Memory B cell (primary cell): Measurements from ENCODE around the gene RNASEH2C.
"Not testable (repeated sequence)": the region's sequence is repeated elsewhere in the genome, so short reads cannot be mapped to it uniquely, and the experiment has no call there.

ENCODE experiments used
- ATAC-seq: fragments of 150-1000 bp; cut with Tn5 transposase; 2 replicates; pipeline ENCODE4 v1.10.0; 2021; ENCODE audit warnings: low read depth, mild to moderate bottlenecking, moderate library complexity
- DNase-seq, 2 donors: peaks; one replicate each; pipeline ENCODE4 v3.0.0; 2022; ENCODE audit warnings: low spot score in 2 of 2
- H3K27ac Mint-ChIP-seq: one replicate; pipeline ENCODE4 v1.8.0; 2022; ENCODE audit warnings: mild to moderate bottlenecking, moderate library complexity, mixed read lengths
- H3K27me3 Mint-ChIP-seq: one replicate; pipeline ENCODE4 v1.8.0; 2022; ENCODE audit warnings: mixed read lengths
- H3K36me3 Mint-ChIP-seq: one replicate; pipeline ENCODE4 v1.8.0; 2022; ENCODE audit warnings: mild to moderate bottlenecking, mixed read lengths
- H3K4me1 Mint-ChIP-seq: one replicate; pipeline ENCODE4 v1.8.0; 2022; ENCODE audit warnings: mixed read lengths
- H3K4me3 Mint-ChIP-seq: one replicate; pipeline ENCODE4 v1.8.0; 2022; ENCODE audit warnings: mild to moderate bottlenecking, moderate library complexity, mixed read lengths
- H3K9me3 Mint-ChIP-seq: one replicate; pipeline ENCODE4 v1.8.0; 2022; ENCODE audit warnings: mixed read lengths

Gene RNASEH2C

DNA sequence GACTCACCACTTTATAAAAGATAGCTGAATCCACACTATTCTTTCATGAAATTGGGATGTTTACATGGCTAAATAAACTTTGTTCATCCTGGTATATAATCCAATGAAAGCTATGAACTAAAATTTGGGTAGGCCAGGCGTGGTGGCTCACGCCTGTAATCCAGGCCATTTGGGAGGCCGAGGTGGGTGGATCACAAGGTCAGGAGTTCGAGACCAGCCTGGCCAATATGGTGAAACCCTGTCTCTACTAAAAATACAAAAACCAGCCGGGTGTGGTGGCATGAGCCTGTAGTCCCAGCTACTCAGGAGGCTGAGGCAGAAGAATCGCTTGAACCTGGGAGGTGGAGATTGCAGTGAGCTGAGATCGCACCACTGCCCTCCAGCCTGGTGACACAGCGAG is 28.8 kb downstream of the RNASEH2C start:
- DNase-seq, H3K9me3 Mint-ChIP-seq, H3K36me3 Mint-ChIP-seq, H3K4me1 Mint-ChIP-seq, H3K27me3 Mint-ChIP-seq, ATAC-seq, H3K27ac Mint-ChIP-seq, H3K4me3 Mint-ChIP-seq: not testable (repeated sequence)

DNA sequence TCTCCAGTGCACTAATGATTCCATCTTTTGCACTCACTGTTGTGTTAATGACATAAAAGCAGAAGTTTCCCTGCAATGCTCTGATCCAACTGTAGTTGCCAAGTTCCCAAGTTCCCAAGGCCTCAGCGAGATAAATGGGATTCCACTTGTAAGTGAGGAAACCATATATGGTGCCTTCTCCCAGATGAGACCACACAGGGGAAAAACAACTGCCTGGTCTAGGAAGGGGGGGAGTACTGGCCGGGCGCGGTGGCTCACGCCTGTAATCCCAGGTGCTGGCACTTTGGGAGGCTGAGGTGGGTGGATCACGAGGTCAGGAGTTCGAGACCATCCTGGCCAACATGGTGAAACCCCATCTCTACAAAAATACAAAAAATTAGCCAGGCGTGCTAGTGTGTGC is 34.6 kb downstream of the RNASEH2C start:
- H3K27ac Mint-ChIP-seq, result no peak overlapping the region
- DNase-seq, result no peak
- no peaks in the 10 kb centered on the region for H3K9me3 Mint-ChIP-seq
- peaks cover 4% of the 10 kb centered on the region for H3K27me3 Mint-ChIP-seq
- no peak overlapping the region for H3K4me3 Mint-ChIP-seq
- no peaks in the 10 kb centered on the region for H3K4me1 Mint-ChIP-seq
- no peak for ATAC-seq
- no peaks in the 10 kb centered on the region for H3K36me3 Mint-ChIP-seq

DNA sequence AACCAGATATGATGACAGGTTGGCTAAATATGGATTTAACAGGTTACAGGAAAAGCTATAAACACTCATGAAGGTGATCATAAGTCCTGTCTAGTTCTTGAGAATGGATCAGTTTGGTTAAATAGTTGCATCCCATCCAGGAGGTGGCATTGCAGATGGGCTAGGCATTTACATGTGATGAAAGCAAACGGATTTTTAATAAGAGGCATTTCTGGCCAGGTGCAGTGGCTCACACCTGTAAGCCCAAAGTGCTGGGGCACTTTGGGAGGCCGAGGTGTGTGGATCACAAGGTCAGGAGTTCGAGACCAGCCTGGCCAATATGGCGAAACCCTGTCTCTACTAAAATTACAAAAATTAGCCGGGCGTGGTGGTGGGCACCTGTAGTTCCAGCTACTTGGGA is 37.1 kb downstream of the RNASEH2C start:
- not testable (repeated sequence) for ATAC-seq, H3K27ac Mint-ChIP-seq, H3K36me3 Mint-ChIP-seq, DNase-seq, H3K9me3 Mint-ChIP-seq, H3K27me3 Mint-ChIP-seq, H3K4me3 Mint-ChIP-seq, H3K4me1 Mint-ChIP-seq

DNA sequence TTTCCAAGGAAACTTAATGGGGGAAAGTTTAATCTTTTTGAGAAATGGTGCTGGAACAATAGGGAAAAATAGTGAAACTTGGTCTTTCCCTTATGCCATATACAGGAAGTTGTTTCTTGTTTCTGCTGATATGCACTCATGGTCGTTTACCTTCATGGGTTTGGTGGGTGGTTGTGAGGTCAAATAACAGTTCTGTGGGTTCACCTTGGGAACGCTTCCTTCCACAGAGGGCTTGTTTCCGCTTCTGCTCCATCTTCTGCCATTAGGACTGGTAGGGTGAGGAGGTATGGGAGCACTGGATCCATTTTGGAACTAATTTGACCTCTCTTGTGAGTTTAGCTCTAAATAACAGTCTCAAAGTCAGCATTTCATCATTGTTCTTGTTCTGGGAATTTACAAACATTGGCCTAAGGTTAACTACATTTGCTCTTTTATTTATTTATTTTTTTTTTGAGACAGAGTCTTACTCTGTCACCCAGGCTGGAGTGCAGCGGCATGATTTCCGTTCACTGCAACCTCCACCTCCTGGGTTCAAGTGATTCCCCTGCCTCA is 40.3 kb downstream of the RNASEH2C start:
- Mint-ChIP-seq H3K27me3 (peaks cover 4% of the 10 kb centered on the region), H3K36me3 (no peaks in the 10 kb centered on the region), H3K9me3 (no peaks in the 10 kb centered on the region), H3K4me1 (no peaks in the 10 kb centered on the region), H3K4me3 (no peak overlapping the region), H3K27ac (no peak overlapping the region)
- ATAC-seq, result no peak
- no peak for DNase-seq

DNA sequence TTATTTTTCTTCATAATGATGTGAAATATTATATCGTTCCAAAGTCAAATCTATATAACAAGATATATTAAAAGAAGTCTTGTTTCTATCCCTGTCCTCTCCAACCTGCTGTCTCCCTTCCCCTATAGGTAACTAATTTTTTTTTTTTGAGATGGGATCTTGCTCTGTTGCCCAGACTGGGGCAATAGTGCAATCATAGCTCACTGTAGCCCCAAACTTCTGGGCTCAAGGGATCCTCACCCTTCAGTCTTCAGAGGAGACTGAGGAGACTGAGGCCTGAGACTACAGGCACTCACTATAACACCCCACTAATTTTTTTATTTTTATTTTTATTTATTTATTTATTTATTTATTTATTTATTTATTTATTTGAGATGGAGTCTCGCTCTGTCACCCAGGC is 47.6 kb downstream of the RNASEH2C start:
- Mint-ChIP-seq H3K4me3 (no peak overlapping the region), H3K27ac (no peak overlapping the region), H3K27me3 (no peaks in the 10 kb centered on the region), H3K4me1 (no peaks in the 10 kb centered on the region), H3K9me3 (no peaks in the 10 kb centered on the region), H3K36me3 (no peaks in the 10 kb centered on the region)
- no peak for ATAC-seq
- DNase-seq, result no peak

DNA sequence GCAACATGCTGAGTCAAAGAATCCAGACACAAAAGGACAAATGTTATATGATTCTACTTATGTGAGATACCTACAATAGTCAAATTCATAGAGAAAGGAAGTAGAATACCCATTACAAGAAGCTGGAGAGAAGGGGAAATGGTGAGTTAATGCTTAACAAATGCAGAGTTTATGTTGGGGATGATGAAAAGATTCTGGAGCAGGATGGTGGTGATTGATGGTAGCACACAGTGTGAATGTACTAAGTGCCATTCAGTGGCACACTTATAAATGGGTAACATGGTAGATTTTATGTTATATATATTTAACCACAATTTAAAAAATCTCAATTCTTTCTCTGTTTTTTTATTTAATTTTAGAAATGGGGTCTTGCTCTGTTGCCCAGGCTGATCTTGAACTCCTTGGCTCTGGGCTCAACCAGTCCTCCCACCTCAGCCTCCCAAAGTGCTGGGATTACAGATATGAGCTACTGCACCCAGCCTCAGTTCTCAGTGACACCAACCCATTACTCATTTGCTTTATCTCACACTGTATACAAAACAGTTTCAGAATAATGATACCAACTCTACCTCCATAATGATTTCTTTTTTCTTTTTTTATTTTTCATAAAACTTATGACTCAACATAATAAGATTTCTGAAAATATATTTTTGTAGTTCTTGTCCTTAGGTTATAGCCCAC is 48.3 kb downstream of the RNASEH2C start:
- no peaks in the 10 kb centered on the region for H3K36me3 Mint-ChIP-seq
- no peak for ATAC-seq
- no peaks in the 10 kb centered on the region for H3K9me3 Mint-ChIP-seq

More for the DNA sequence above, 48.3 kb downstream of the RNASEH2C start:
- Mint-ChIP-seq H3K4me1 (no peaks in the 10 kb centered on the region), H3K27me3 (no peaks in the 10 kb centered on the region), H3K27ac (no peak overlapping the region), H3K4me3 (no peak overlapping the region)
- DNase-seq, result no peak
